ENCODE measurements around the gene NLK.

GRCh38 chr17:28128779-28129178 is 86.3 kb downstream of the NLK start:
- no peak for TF ChIP-seq ZNF121 (CRISPR knock-in tag; IDR thresholded peaks at IDR 0.05)
- TF ChIP-seq GABPB1 (CRISPR knock-in tag; IDR thresholded peaks at IDR 0.05): no peak
